HepG2 (cell line): ENCODE measurements around the gene PKP3. TPM values are rescaled to one million over a fixed set of nuclear protein-coding genes. Genes with fewer than 3 reads are reported as not detected.
A peak's percentile ranks its signal among the peaks of the same experiment; 100 is the strongest.

Source experiments
- ATAC-seq: fragments of 200-7000 bp; cut with Tn5 transposase; 3 replicates; pipeline ENCODE4 v1.9.1; 2020; ENCODE audit warnings: mild to moderate bottlenecking, moderate library complexity
- BruUV-seq: library from RNA; stranded (reverse); fragments of 400-500 nt; replicated peaks from 2 replicates; lab custom pipeline; 2021; lab: Mats Ljungman, UMichigan
- CTCF ChIA-PET: fragments of 300-600 bp; formaldehyde crosslinking; extraction: SDS; loops from one replicate; lab custom pipeline; 2021; ENCODE audit warnings: low total read pairs, inconsistent platforms, low intra/inter-chr PET ratio; lab: Yijun Ruan, JAX
- POLR2A ChIA-PET: fragments of 350-600 bp; sonication (Branson Sonifier 250); formaldehyde crosslinking; loops from one replicate; lab custom pipeline; 2020; ENCODE audit warnings: antibody characterized with exemption, inconsistent platforms; lab: Yijun Ruan, JAX
- DNase-seq: peaks from one replicate; pipeline ENCODE4 v3.0.0-alpha.2; 2015; ENCODE audit warnings: low spot score
- FAIRE-seq: peaks from 3 replicates; lab custom pipeline; 2011; peaks lifted over from hg19 to GRCh38; lab: Jason Lieb, UNC
- H2AFZ ChIP-seq: one replicate; pipeline ENCODE4 v1.6.1; 2011; ENCODE audit warnings: low read length, inconsistent platforms
- H3K27ac ChIP-seq: fragments of 300-600 bp; 3 replicates; pipeline ENCODE4 v1.8.0; 2011; ENCODE audit warnings: mixed run types, mild to moderate bottlenecking, mixed read lengths, low read length, inconsistent platforms; ENCODE audit not compliant: insufficient read depth; ENCODE audit errors: extremely low read length
- H3K27me3 ChIP-seq, 2 experiments: fragments of 200-600 bp in 1 of 2; 2 replicates in 1 of 2; 3 replicates in 1 of 2; pipeline versions ENCODE4 v1.6.0 to v1.8.0; 2011; ENCODE audit warnings: low read length in 2 of 2, mild to moderate bottlenecking in 2 of 2, moderate library complexity in 2 of 2, inconsistent platforms in 1 of 2; ENCODE audit not compliant: insufficient read depth in 2 of 2, control insufficient read depth in 1 of 2
- H3K36me3 ChIP-seq, 2 experiments: fragments of 200-600 bp in 1 of 2; replicated peaks in 1 of 2; 2 replicates in 1 of 2; 3 replicates in 1 of 2; pipeline versions ENCODE4 v1.5.1 to v1.8.0; 2011; ENCODE audit warnings: low read length in 2 of 2, inconsistent platforms in 1 of 2; ENCODE audit not compliant: insufficient read depth in 2 of 2, control insufficient read depth in 1 of 2
- H3K4me1 ChIP-seq: 2 replicates; pipeline ENCODE4 v1.5.1; 2012; ENCODE audit warnings: low read length, inconsistent platforms; ENCODE audit not compliant: insufficient read depth
- H3K4me2 ChIP-seq: 2 replicates; pipeline ENCODE4 v1.6.0; 2011; ENCODE audit warnings: low read depth, low read length, inconsistent platforms
- H3K4me3 ChIP-seq, 3 experiments: fragments of 200-600 bp in 1 of 3; sonication (generic), shearing (Covaris generic) in 1 of 3; replicated peaks in 1 of 3; 2 replicates each; pipeline ENCODE4 v1.5.1; 2011 to 2016; ENCODE audit warnings: low read length in 3 of 3, inconsistent platforms in 2 of 3, low read depth in 2 of 3, mild to moderate bottlenecking in 2 of 3, control low read depth in 1 of 3, mixed read lengths in 1 of 3; ENCODE audit not compliant: insufficient read depth in 1 of 3
- H3K79me2 ChIP-seq: one replicate; pipeline ENCODE4 v1.6.1; 2011; ENCODE audit warnings: low read length, inconsistent platforms; ENCODE audit not compliant: insufficient read depth
- H3K9ac ChIP-seq: 2 replicates; pipeline ENCODE4 v1.6.0; 2011; ENCODE audit warnings: mild to moderate bottlenecking, low read depth, low read length, inconsistent platforms; ENCODE audit not compliant: insufficient read depth
- H3K9me3 ChIP-seq: 2 replicates; pipeline ENCODE4 v1.5.1; 2012; ENCODE audit warnings: mild to moderate bottlenecking, low read length
- H4K20me1 ChIP-seq: 2 replicates; pipeline ENCODE4 v1.6.0; 2011; ENCODE audit warnings: inconsistent platforms, mild to moderate bottlenecking, low read length, moderate library complexity; ENCODE audit not compliant: insufficient read depth
- ADNP ChIP-seq: sonication (generic); formaldehyde crosslinking; IDR thresholded peaks from 2 replicates; pipeline ENCODE4 v1.4.0; 2020; ENCODE audit warnings: missing genetic modification reagents
- ARNTL ChIP-seq: sonication (generic); formaldehyde crosslinking; IDR thresholded peaks from 2 replicates; pipeline ENCODE4 v1.4.0; 2020; ENCODE audit warnings: mild to moderate bottlenecking, missing genetic modification reagents
- MBNL3 ChIP-seq: fragments of 250-450 bp; sonication (Bioruptor Pico); conservative IDR thresholded peaks from 2 replicates; pipeline ENCODE4 v1.8.0; 2022; ENCODE audit warnings: mild to moderate bottlenecking, inconsistent platforms
- MEIS1 ChIP-seq: sonication (generic); formaldehyde crosslinking; IDR thresholded peaks from 2 replicates; pipeline ENCODE4 v1.9.0; 2021; ENCODE audit warnings: mild to moderate bottlenecking, missing genetic modification reagents, moderate library complexity, borderline replicate concordance
- MXD1 ChIP-seq: sonication (generic); formaldehyde crosslinking; IDR thresholded peaks from 2 replicates; pipeline ENCODE4 v1.4.0; 2020; ENCODE audit warnings: mild to moderate bottlenecking, missing genetic modification reagents
- NCOA2 ChIP-seq: sonication (generic); formaldehyde crosslinking; IDR thresholded peaks from 2 replicates; pipeline ENCODE4 v1.8.0; 2022; ENCODE audit warnings: inconsistent platforms
- SKI ChIP-seq: fragments of 450-650 bp; IDR thresholded peaks from one replicate; pipeline ENCODE4 v1.6.1; 2018; ENCODE audit warnings: mild to moderate bottlenecking; ENCODE audit not compliant: partially characterized antibody
- SP140L ChIP-seq: sonication (generic); formaldehyde crosslinking; IDR thresholded peaks from 2 replicates; pipeline ENCODE4 v1.4.0; 2020; ENCODE audit warnings: missing genetic modification reagents, borderline replicate concordance
- SRSF1 ChIP-seq: fragments of 200-400 bp; formaldehyde crosslinking; optimal IDR thresholded peaks from 2 replicates; pipeline ENCODE3; 2017; ENCODE audit warnings: mild to moderate bottlenecking, low read depth, low read length, moderate library complexity
- TCF12 ChIP-seq, 2 experiments: fragments of 450-650 bp in 1 of 2; sonication (generic) in 1 of 2; formaldehyde crosslinking in 1 of 2; IDR thresholded peaks; 2 replicates each; pipeline versions ENCODE4 v1.6.1 to v1.8.0; 2017 to 2022; ENCODE audit warnings: antibody characterized with exemption in 1 of 2, mild to moderate bottlenecking in 1 of 2, missing genetic modification reagents in 1 of 2, moderate library complexity in 1 of 2
- TGIF2 ChIP-seq: IDR thresholded peaks from 2 replicates; pipeline ENCODE4 v1.6.1; 2016; ENCODE audit warnings: control low read depth, missing compliant biosample characterization
- ZMYM3 ChIP-seq: sonication (generic); formaldehyde crosslinking; IDR thresholded peaks from 2 replicates; pipeline ENCODE4 v1.5.1; 2020; ENCODE audit warnings: mild to moderate bottlenecking, missing genetic modification reagents
- ZNF263 ChIP-seq: sonication (generic); formaldehyde crosslinking; IDR thresholded peaks from 2 replicates; pipeline ENCODE4 v1.4.0; 2020; ENCODE audit warnings: missing genetic modification reagents
- ZNF407 ChIP-seq: sonication (generic); formaldehyde crosslinking; IDR thresholded peaks from one replicate; pipeline ENCODE4 v1.5.1; 2020; ENCODE audit warnings: mild to moderate bottlenecking, missing genetic modification reagents; ENCODE audit errors: not compliant biosample characterization
- ZNF652 ChIP-seq: IDR thresholded peaks from 2 replicates; pipeline ENCODE4 v1.6.1; 2016; ENCODE audit warnings: low read depth, borderline replicate concordance
- WGBS: methylation state at CpG from one replicate; pipeline ENCODE4 v1.1.6; 2017; ENCODE audit warnings: low lambda C conversion rate; 5-methylcytosine and 5-hydroxymethylcytosine counted together
- in situ Hi-C: cut with HindIII; loops from 2 replicates; pipeline ENCODE4 v1.10.0; 2017; ENCODE audit warnings: low pct_unique_long_range_greater_than_20kb; ENCODE audit not compliant: extremely low pct_ligation_motif_present
- intact Hi-C: fragments of 100-400 bp; cut with micrococcal nuclease; formaldehyde crosslinking; loops from one replicate; pipeline ENCODE4 v1.10.0; 2022; ENCODE audit not compliant: unreplicated experiment
- polyA plus RNA-seq, 8 experiments: library from polyadenylated mRNA; depleted of rRNA in 3 of 8; stranded (reverse) in 7 of 8; unstranded in 1 of 8; fragments of >200 nt; fragmentation: Illumina TruSeq in 4 of 8; extraction: Trizol in 4 of 8; gene quantifications; 2 replicates each; pipeline versions ENCODE4 v1.2.1 to v1.2.3, GENCODE V29; 2011 to 2016; ENCODE audit warnings: low read depth in 4 of 8, missing spikeins in 1 of 8, mixed read lengths in 1 of 8; ENCODE audit not compliant: insufficient read depth in 1 of 8
- total RNA-seq, 5 experiments: library from RNA; depleted of rRNA; stranded (reverse); fragments of >200 nt; fragmentation: Illumina TruSeq; extraction: Trizol; gene quantifications; 2 replicates each; pipeline ENCODE4 v1.2.3, GENCODE V29; 2016; ENCODE audit warnings: low read depth in 1 of 5

Gene PKP3
- total and polyA plus RNA-seq, 2 of the 13 experiments (the other 11 are each of a cell fraction or from before 2014, with no cell fraction given): 18.0 to 28.7 TPM

GRCh38 chr11:394858-395655 lies 1.0 kb downstream of the PKP3 start:
- 48% methylated on average over 18 of the region's 25 CpGs for WGBS
- FAIRE-seq (no peak), DNase-seq (no peak), ATAC-seq (no peak)
- no peaks in the 10 kb centered on the region for H3K9me3 ChIP-seq
- BruUV-seq: no TSS peak
- H3K9ac ChIP-seq: peak overlapping the region; percentile 70
- H3K4me2 ChIP-seq: peak overlapping the region; percentile 90
- H3K4me1 ChIP-seq: peaks cover 71% of the 10 kb centered on the region
- POLR2A ChIA-PET: interaction anchor here (2.6 kb wide), 1 partner anchor 52 kb away, joined by 15 read pairs; no protein-coding TSS in a partner anchor
- H4K20me1 ChIP-seq: no peaks in the 10 kb centered on the region
- peaks cover 8% of the 10 kb centered on the region for H3K79me2 ChIP-seq
- H3K36me3 ChIP-seq: peaks cover 1 to 13% of the 10 kb centered on the region in 2 experiments; a peak in 3 of 5 replicates
- H2AFZ ChIP-seq: no peak overlapping the region
- peak overlapping the region; percentile 54 for H3K27ac ChIP-seq
- CTCF ChIA-PET: no interaction called here
- intact Hi-C loops (no loop called here), in situ Hi-C loops (no loop called here)
- H3K27me3 ChIP-seq: peaks cover 0 to 2% of the 10 kb centered on the region in 2 experiments; a peak in 3 of 5 replicates
- peak overlapping the region; percentile 50 to 76 (median 75) for H3K4me3 ChIP-seq
- no peak for TF ChIP-seq SP140L (CRISPR knock-in tag)
- TF ChIP-seq SKI: no peak
- peak; percentile 72; the same call in 1 of the 2 replicates for TF ChIP-seq ZNF652 (CRISPR knock-in tag)
- TF ChIP-seq ZNF263 (CRISPR knock-in tag): no peak
- peak; percentile 15; the same call in 1 of the 2 replicates for TF ChIP-seq MXD1
- peak; percentile 62 for TF ChIP-seq SRSF1
- TF ChIP-seq NCOA2 (CRISPR knock-in tag): no peak
- 0 out of 2 replicates have a peak, but pooled peaks have one; percentile 65 for TF ChIP-seq ADNP (CRISPR knock-in tag)
- TF ChIP-seq ZMYM3 (CRISPR knock-in tag): peak; percentile 83
- TF ChIP-seq ARNTL (CRISPR knock-in tag): 0 out of 2 replicates have a peak, but pooled peaks have one; percentile 6
- TF ChIP-seq TCF12 (IDR thresholded peaks at IDR 0.05): no peak
- no peak for TF ChIP-seq TCF12 (CRISPR knock-in tag; IDR thresholded peaks at IDR 0.05)
- TF ChIP-seq ZNF407 (CRISPR knock-in tag): peak; percentile 42
- no peak for TF ChIP-seq MEIS1 (CRISPR knock-in tag)
- no peak for TF ChIP-seq MBNL3 (CRISPR knock-in tag)
- TF ChIP-seq TGIF2 (CRISPR knock-in tag): 0 out of 2 replicates have a peak, but pooled peaks have one; percentile 20
